RWPE1 (cell line): ENCODE data around the gene ZNF560.

Experiments
- CTCF ChIA-PET: fragments of 350-600 bp; sonication (Branson Sonifier 250); formaldehyde crosslinking; extraction: SDS; loops from one replicate; lab custom pipeline; 2021; lab: Yijun Ruan, JAX
- POLR2A ChIA-PET: fragments of 400-600 bp; formaldehyde crosslinking; extraction: SDS; loops from one replicate; lab custom pipeline; 2020; ENCODE audit warnings: antibody characterized with exemption; ENCODE audit not compliant: low non-redundant PET; lab: Yijun Ruan, JAX
- DNase-seq: peaks from one replicate; pipeline ENCODE4 v3.0.0; 2012; ENCODE audit warnings: low spot score
- H3K27ac ChIP-seq: fragments of 450-650 bp; 2 replicates; pipeline ENCODE4 v1.5.1; 2017
- CTCF ChIP-seq: fragments of 450-650 bp; conservative IDR thresholded peaks from 2 replicates; pipeline ENCODE4 v1.5.1; 2017; ENCODE audit warnings: low read depth, mild to moderate bottlenecking

Gene ZNF560

GRCh38 chr19:9445037-9445436, 53.4 kb downstream of the ZNF560 start:
- H3K27ac ChIP-seq = no peak overlapping the region
- no peak for DNase-seq
- POLR2A ChIA-PET = no interaction called here
- CTCF ChIA-PET = no interaction called here
- TF ChIP-seq CTCF = no peak

- ChIA-PET POLR2A (no interaction called here), CTCF (interaction anchor here (0.7 kb wide), 1 partner anchor 1088 kb away, joined by 3 read pairs; no protein-coding TSS in a partner anchor)
- H3K27ac ChIP-seq = no peak overlapping the region
- DNase-seq = no peak
- TF ChIP-seq CTCF = no peak
These were observed 62.1 kb downstream of the ZNF560 start for GRCh38 chr19:9436358-9436757.

DNA sequence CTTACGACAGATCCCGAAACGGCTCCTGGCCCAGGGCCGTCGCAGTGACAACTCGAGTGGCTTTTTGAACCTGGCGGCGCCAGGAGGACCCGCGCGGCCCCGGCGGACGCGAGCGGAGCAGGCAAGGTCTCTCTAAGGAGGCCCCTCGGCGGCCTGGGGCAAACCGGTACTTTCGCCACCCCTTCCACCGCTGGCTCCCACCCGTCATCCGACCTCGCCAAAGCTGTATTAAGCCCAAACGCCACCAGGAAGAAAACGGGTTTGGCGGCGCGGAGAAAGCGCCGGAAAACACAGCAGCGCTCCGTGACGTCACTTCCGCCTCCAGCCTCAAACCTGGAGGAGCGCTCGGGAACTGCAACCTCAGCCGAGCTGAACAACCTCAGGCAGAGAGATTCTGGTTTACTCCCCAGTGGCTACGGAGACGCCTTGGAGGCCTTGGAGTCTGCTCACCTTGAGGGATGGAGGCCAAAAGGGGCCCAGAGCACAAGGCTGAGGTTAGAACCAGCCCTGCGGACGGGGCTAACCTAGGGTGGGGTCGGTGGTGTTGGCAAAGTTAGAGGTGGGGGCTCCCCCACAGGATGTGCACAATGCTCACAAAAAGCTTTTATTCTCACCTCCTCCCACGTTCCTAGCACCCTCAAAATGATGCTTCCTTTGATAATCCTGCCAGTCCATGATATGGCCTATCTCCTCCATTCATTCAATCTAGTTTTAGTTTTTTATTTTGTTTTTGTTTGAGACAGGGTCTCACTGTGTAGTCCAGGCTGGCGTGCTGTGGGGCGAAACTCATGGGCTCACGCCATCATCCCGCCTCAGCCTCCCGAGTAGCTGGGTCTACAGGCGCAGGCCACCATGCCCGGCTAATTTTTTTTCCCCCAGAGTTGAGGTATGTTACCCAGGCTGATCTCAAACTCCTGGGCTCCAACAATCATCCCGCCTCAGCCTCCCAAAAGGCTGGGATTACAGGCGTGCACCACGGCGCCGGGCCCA, 62.8 kb downstream of the ZNF560 start, which contains the start of gene ZNF266:
Gene ZNF266 (minus strand): TSS at position 295 of the 990 bp plus-strand sequence. CDS start 15,484 bp downstream, outside the sequence.
- H3K27ac ChIP-seq = peak within 1 kb of the TSS; percentile 81
- CTCF ChIA-PET = interaction anchor here (0.6 to 1.1 kb wide), 5 partner anchors 19 to 1088 kb away, joined by 3 read pairs; no protein-coding TSS in a partner anchor

DNA sequence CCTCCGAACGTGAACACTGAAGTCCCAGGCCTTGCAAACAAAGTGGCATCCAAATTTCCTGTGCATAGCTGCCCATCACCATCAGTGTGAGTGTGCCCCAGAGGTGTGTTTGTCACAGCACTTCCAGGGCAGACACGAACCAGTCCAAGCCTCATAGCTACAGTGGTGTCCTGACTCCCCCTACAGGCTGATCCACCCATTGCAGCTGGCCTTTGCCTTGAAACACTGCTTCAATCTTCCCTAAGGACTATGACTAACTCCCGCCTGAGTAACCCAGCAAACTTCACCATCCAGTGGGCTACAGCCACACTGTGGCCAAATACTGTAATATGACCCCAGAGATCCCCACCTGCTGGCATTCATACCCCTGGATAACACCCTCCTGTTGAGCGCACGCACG, 66.9 kb downstream of the ZNF560 start:
- H3K27ac ChIP-seq = no peak overlapping the region
- DNase-seq = peak; percentile 13
- CTCF ChIA-PET = no interaction called here
- POLR2A ChIA-PET = no interaction called here
- TF ChIP-seq CTCF = no peak; the same call in 1 of the 2 replicates

More for the DNA sequence above, 62.8 kb downstream of the ZNF560 start, which contains the start of gene ZNF266:
- peak; percentile 64 for TF ChIP-seq CTCF
- POLR2A ChIA-PET = no interaction called here
- peak; percentile 92 for DNase-seq

- DNase-seq = no peak
- POLR2A ChIA-PET = no interaction called here
- no peak overlapping the region for H3K27ac ChIP-seq
- no peak for TF ChIP-seq CTCF
- CTCF ChIA-PET = no interaction called here
These were observed 68.0 kb downstream of the ZNF560 start for GRCh38 chr19:9430444-9430843.

DNA sequence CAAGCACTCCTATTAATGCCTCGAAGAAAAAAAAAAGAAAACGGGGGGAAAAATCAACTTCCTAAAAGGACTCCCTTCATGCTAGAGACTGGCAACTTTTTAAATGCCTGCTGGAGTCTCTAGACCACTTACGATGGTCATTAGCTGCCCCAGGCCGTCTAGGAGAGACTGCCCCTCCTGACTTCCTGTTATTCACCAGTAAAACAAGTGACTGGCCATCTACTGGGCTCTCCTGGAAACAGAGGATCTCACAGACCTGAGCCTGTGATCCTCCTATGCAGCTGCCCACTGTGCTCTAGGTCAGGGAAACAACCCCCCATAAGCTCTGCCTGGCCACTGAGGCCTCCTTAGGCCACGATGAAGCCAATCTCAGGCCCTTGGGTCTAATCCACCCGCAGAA, 70.5 kb downstream of the ZNF560 start:
- no peak for DNase-seq
- TF ChIP-seq CTCF = no peak
- ChIA-PET CTCF (no interaction called here), POLR2A (no interaction called here)
- no peak overlapping the region for H3K27ac ChIP-seq
